GM12891 (cell line): ENCODE results near the gene NLRP14.

Experiments used
- PAX5 ChIP-seq: IDR thresholded peaks from 2 replicates; pipeline ENCODE4 v1.6.1; 2011; ENCODE audit warnings: low read length, moderate library complexity, mild to moderate bottlenecking; ENCODE audit not compliant: insufficient read depth, severe bottlenecking
- POLR2A ChIP-seq: IDR thresholded peaks from 2 replicates; pipeline ENCODE4 v1.6.1; 2011; ENCODE audit warnings: low read depth, low read length, control low read depth
- POLR2AphosphoS5 ChIP-seq: IDR thresholded peaks from 2 replicates; pipeline ENCODE4 v1.6.1; 2011; ENCODE audit warnings: low read depth, low read length, control low read depth
- SPI1 ChIP-seq: IDR thresholded peaks from 2 replicates; pipeline ENCODE4 v1.6.1; 2011; ENCODE audit warnings: low read depth, low read length, control low read depth
- TAF1 ChIP-seq: IDR thresholded peaks from 2 replicates; pipeline ENCODE4 v1.6.1; 2011; ENCODE audit warnings: low read depth, low read length, control low read depth

DNA sequence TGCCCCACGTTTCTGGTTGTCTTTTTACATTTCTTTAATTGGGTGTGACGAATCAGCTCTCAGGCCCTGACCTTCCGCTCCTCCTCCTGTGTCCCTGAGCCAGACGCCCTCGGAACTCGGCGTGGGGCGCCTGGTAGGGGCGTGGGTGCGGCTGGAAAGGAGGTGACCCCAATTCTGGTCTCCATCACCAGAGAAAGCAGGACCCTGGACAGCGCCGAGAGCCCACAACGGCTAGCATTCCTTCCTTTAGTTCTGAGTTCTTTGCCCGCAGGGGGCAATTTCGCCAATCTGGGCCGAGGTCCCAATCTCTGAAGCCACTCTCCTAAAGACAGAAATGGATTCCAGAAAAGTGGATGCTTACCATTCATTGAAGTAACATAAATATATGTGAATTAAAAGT, 56.8 kb downstream of the NLRP14 start:
- TF ChIP-seq POLR2AphosphoS5: no peak
- TF ChIP-seq POLR2A: no peak
- no peak for TF ChIP-seq SPI1
- TF ChIP-seq TAF1: no peak
- TF ChIP-seq PAX5: no peak
